Transverse colon (tissue), 4 donors: ENCODE data around the gene CNKSR3. TPM values are rescaled to one million over a fixed set of nuclear protein-coding genes. Genes with fewer than 3 reads are reported as not detected.

Source experiments
- DNase-seq: peaks from one replicate; pipeline ENCODE4 v3.0.0-alpha.2; 2019
- H3K27ac ChIP-seq, 4 donors: fragments of 200-600 bp; sonication (generic); 2 replicates each; pipeline ENCODE4 v1.5.1; 2016 to 2018; ENCODE audit warnings: inconsistent platforms in 4 of 4
- H3K27me3 ChIP-seq: fragments of 200-600 bp; sonication (generic); 2 replicates; pipeline ENCODE4 v1.5.1; 2017; ENCODE audit warnings: inconsistent platforms
- H3K36me3 ChIP-seq, 4 donors: fragments of 200-600 bp; sonication (generic); 2 replicates each; pipeline ENCODE4 v1.5.1; 2017 to 2019; ENCODE audit warnings: inconsistent platforms in 4 of 4
- H3K4me1 ChIP-seq, 4 donors: fragments of 200-600 bp; sonication (generic); 2 replicates each; pipeline ENCODE4 v1.5.1; 2017 to 2020; ENCODE audit warnings: inconsistent platforms in 4 of 4
- H3K4me3 ChIP-seq, 4 donors: fragments of 200-600 bp; sonication (generic); 1 replicate in 1 of 4; 2 replicates in 3 of 4; pipeline versions ENCODE4 v1.5.1 to v1.6.1; 2017 to 2019; ENCODE audit warnings: inconsistent platforms in 4 of 4
- H3K9me3 ChIP-seq, 2 donors: fragments of 200-600 bp; sonication (generic); 2 replicates each; pipeline ENCODE4 v1.5.1; 2017 to 2019; ENCODE audit warnings: inconsistent platforms in 2 of 2
- EP300 ChIP-seq: sonication (generic); formaldehyde crosslinking; IDR thresholded peaks from one replicate; pipeline ENCODE4 v1.6.1; 2017; ENCODE audit warnings: antibody characterized with exemption, low read depth
- POLR2A ChIP-seq: fragments of 450-650 bp; IDR thresholded peaks from one replicate; pipeline ENCODE4 v1.6.1; 2016; ENCODE audit warnings: antibody characterized with exemption, mild to moderate bottlenecking, moderate library complexity
- POLR2AphosphoS5 ChIP-seq, 3 donors: sonication (generic); formaldehyde crosslinking; IDR thresholded peaks; one replicate each; pipeline ENCODE4 v1.6.1; 2016; ENCODE audit warnings: antibody characterized with exemption in 3 of 3
- WGBS, 2 donors: methylation state at CpG; one replicate each; pipeline ENCODE4 v1.1.5; 2018; ENCODE audit warnings: low coverage in 1 of 2; 5-methylcytosine and 5-hydroxymethylcytosine counted together
- in situ Hi-C, 4 donors: fragments of 200-750 bp; cut with MboI; loops; one replicate each; pipeline versions ENCODE4 v1.15.0 to v1.15.1; 2017; ENCODE audit warnings: low sequenced_read_pairs in 3 of 4, low pct_ligation_motif_present in 1 of 4, low pct_unique_long_range_greater_than_20kb in 1 of 4
- intact Hi-C: fragments of 100-400 bp; cut with DNase I; formaldehyde crosslinking; loops from one replicate; pipeline ENCODE4 v1.15.1; 2023; ENCODE audit warnings: low total_unique reads
- total RNA-seq, 4 donors: library from RNA; depleted of rRNA; stranded (reverse); fragments of >200 nt; gene quantifications; one replicate each; pipeline ENCODE4 v1.1.0, GENCODE V29; 2016
- TF ChIP-seq, protein P1 (sequence below), 5 experiments: fragments of 200-600 bp in 3 of 5; fragments of 450-650 bp in 2 of 5; sonication (generic) in 3 of 5; IDR thresholded peaks; 1 replicate in 2 of 5; 2 replicates in 3 of 5; pipeline ENCODE4 v1.5.1; 2016 to 2017; ENCODE audit warnings: antibody characterized with exemption in 5 of 5, inconsistent platforms in 3 of 5, mild to moderate bottlenecking in 2 of 5, moderate library complexity in 1 of 5

The CNKSR3 gene
- total RNA-seq, 4 donors from 2014 or later: 4.0 to 27.3 (median 16.9) TPM

DNA sequence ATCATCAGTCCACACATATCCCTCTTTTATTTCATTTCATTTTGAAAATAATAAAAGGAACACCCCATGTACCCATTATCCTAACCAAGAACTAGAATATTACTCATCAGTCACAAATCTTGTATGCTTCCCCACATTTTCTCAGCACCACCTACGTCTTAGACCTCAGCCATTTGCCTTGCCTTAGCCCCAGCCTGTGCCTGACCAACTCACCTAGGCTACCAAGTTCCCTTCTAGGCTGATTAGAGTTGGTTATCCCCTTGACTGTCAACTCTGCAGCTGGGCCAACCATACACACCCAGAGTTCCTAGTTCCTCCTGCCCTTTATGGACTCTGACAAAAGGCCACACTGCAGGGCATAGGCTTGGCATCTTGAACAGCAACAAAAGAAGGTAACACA, 120.5 kb downstream of the CNKSR3 start:
- H3K4me1 ChIP-seq: no peaks in the 10 kb centered on the region
- in situ Hi-C loops (no loop called here), intact Hi-C loops (no loop called here)
- no peaks in the 10 kb centered on the region for H3K9me3 ChIP-seq
- no peak for DNase-seq
- H3K4me3 ChIP-seq: no peak overlapping the region
- H3K27ac ChIP-seq: no peak overlapping the region
- H3K36me3 ChIP-seq: no peaks in the 10 kb centered on the region
- WGBS, 2 donors: 67 to 79% methylated on average over 1 of the region's 1 CpG
- no peaks in the 10 kb centered on the region for H3K27me3 ChIP-seq
- TF ChIP-seq POLR2AphosphoS5 (IDR thresholded peaks at IDR 0.05) (no peak), EP300 (no peak), POLR2A (no peak)
- TF ChIP-seq, protein P1, sequence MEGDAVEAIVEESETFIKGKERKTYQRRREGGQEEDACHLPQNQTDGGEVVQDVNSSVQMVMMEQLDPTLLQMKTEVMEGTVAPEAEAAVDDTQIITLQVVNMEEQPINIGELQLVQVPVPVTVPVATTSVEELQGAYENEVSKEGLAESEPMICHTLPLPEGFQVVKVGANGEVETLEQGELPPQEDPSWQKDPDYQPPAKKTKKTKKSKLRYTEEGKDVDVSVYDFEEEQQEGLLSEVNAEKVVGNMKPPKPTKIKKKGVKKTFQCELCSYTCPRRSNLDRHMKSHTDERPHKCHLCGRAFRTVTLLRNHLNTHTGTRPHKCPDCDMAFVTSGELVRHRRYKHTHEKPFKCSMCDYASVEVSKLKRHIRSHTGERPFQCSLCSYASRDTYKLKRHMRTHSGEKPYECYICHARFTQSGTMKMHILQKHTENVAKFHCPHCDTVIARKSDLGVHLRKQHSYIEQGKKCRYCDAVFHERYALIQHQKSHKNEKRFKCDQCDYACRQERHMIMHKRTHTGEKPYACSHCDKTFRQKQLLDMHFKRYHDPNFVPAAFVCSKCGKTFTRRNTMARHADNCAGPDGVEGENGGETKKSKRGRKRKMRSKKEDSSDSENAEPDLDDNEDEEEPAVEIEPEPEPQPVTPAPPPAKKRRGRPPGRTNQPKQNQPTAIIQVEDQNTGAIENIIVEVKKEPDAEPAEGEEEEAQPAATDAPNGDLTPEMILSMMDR (IDR thresholded peaks at IDR 0.05): no peak

DNA sequence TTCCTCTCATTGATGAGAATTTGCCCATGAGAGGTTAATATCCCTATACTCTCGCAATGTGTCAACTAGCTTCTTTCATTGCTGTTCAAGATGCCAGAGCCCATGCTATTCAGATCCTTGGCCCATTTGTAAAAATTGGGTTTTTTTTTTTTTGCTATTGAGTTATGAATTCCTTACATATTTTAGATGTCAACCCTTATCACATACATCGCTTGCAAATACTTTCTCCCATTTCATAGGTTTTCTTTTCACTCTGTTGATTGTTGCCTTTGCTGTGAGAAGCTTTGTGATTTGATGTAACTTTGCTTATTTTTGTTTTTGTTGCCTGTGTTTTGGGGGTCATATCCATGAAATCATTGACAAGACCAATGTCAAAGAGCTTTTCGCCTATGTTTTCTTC, 121.7 kb downstream of the CNKSR3 start:
- no peak for DNase-seq
- no peak for TF ChIP-seq POLR2AphosphoS5 (IDR thresholded peaks at IDR 0.05)
- TF ChIP-seq, protein P1 (IDR thresholded peaks at IDR 0.05): no peak
- TF ChIP-seq POLR2A: no peak
- no peak for TF ChIP-seq EP300
- no peaks in the 10 kb centered on the region for H3K36me3 ChIP-seq
- intact Hi-C loops (no loop called here), in situ Hi-C loops (no loop called here)
- no peak overlapping the region for H3K27ac ChIP-seq
- no peak overlapping the region for H3K4me3 ChIP-seq
- H3K9me3 ChIP-seq: no peaks in the 10 kb centered on the region
- H3K27me3 ChIP-seq: no peaks in the 10 kb centered on the region
- 88 to 94% methylated on average over 3 of the region's 3 CpGs for WGBS, 2 donors
- H3K4me1 ChIP-seq: peaks cover 0 to 4% (median 0%) of the 10 kb centered on the region in 4 donors

DNA sequence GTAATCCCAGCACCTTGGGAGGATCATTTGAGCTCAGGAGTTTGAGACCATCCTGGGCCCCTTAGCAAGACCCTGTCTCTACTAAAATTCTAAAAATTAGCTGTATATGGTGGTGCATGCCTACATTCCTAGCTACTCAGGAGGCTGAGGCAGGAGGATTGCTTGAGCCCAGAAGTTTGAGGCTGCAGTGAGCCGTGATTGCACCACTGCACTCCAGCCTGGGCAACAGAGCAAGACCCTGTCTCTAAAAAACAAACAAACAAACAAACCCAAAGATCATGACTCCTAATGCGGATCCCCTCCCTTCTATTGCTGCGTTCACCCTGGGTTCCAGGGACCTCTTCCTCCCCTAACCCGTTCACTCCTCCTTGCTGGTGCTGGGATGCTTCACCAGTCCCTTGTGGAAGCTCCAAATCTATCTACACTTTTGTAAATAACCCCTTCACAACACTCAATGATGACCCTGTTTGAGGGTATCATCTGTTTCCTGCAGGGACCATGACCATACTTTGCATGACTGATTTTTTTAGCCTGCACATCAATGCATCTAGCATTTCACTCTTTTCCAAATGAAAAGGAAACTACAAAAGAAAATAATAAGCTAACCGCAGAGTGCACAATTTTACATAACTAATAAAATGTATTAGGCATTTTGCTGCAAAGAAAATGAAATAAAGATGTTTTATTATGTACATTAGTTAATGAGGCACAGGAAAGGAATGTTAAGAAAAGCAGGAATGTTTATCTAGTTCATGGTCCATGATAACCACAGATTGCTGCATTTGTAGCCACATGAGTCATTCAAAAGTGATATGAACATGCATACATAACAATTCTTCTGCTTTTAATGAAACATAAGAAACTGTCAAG, 123.4 kb downstream of the CNKSR3 start:
- H3K36me3 ChIP-seq: no peaks in the 10 kb centered on the region
- H3K4me1 ChIP-seq: peaks cover 0 to 4% (median 0%) of the 10 kb centered on the region in 4 donors
- intact Hi-C loops: no loop called here
- TF ChIP-seq EP300 (no peak), POLR2AphosphoS5 (IDR thresholded peaks at IDR 0.05) (no peak), POLR2A (no peak)
- TF ChIP-seq, protein P1 (IDR thresholded peaks at IDR 0.05): no peak
- WGBS, 2 donors: 85 to 100% methylated on average over 3 to 5 of the region's 5 CpGs
- no peaks in the 10 kb centered on the region for H3K9me3 ChIP-seq
- in situ Hi-C loops: no loop called here
- no peaks in the 10 kb centered on the region for H3K27me3 ChIP-seq
- H3K4me3 ChIP-seq: no peak overlapping the region
- no peak for DNase-seq
- no peak overlapping the region for H3K27ac ChIP-seq

DNA sequence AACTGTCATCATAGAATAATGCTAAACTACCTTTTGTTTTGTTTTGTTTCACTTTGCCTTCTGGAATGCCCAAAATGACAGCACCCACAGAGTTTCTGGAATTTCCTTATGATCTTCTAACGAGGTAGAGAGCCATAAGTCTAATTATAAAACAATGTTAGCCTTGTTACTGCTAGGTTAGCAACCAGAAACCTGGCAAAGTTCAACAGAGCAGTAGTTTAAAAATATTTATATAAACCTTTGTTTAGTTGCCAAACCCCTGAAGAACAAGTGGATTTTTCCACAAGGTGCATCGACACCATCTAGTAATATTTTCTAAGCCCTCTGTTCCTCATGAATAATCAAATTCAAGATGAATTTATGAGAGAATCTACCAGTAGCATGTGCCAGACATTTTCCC, 126.3 kb downstream of the CNKSR3 start:
- in situ Hi-C loops (no loop called here), intact Hi-C loops (no loop called here)
- Histone ChIP-seq H3K27ac (peak overlapping the region in 1 of 4 donors; percentile 34), H3K27me3 (no peaks in the 10 kb centered on the region), H3K4me1 (peaks cover 0 to 4% (median 0%) of the 10 kb centered on the region in 4 donors), H3K9me3 (no peaks in the 10 kb centered on the region), H3K36me3 (no peaks in the 10 kb centered on the region), H3K4me3 (no peak overlapping the region)
- no peak for DNase-seq
- TF ChIP-seq POLR2AphosphoS5 (IDR thresholded peaks at IDR 0.05) (no peak), POLR2A (no peak), EP300 (no peak)
- TF ChIP-seq, protein P1 (IDR thresholded peaks at IDR 0.05): no peak
- WGBS, 2 donors: 22 to 29% methylated on average over 2 of the region's 2 CpGs
